Lower leg skin (tissue), 3 donors: ENCODE data around the gene KCNG3.

Source experiments
- POLR2A ChIP-seq, 2 donors: fragments of 450-650 bp; IDR thresholded peaks; one replicate each; pipeline ENCODE4 v1.6.1; 2016 to 2017; ENCODE audit warnings: antibody characterized with exemption in 2 of 2, mild to moderate bottlenecking in 1 of 2, moderate library complexity in 1 of 2
- TF ChIP-seq, protein P1 (sequence below), 3 donors: fragments of 450-650 bp; IDR thresholded peaks; one replicate each; pipeline ENCODE4 v1.5.1; 2016; ENCODE audit warnings: antibody characterized with exemption in 3 of 3, mild to moderate bottlenecking in 3 of 3, moderate library complexity in 2 of 3

DNA sequence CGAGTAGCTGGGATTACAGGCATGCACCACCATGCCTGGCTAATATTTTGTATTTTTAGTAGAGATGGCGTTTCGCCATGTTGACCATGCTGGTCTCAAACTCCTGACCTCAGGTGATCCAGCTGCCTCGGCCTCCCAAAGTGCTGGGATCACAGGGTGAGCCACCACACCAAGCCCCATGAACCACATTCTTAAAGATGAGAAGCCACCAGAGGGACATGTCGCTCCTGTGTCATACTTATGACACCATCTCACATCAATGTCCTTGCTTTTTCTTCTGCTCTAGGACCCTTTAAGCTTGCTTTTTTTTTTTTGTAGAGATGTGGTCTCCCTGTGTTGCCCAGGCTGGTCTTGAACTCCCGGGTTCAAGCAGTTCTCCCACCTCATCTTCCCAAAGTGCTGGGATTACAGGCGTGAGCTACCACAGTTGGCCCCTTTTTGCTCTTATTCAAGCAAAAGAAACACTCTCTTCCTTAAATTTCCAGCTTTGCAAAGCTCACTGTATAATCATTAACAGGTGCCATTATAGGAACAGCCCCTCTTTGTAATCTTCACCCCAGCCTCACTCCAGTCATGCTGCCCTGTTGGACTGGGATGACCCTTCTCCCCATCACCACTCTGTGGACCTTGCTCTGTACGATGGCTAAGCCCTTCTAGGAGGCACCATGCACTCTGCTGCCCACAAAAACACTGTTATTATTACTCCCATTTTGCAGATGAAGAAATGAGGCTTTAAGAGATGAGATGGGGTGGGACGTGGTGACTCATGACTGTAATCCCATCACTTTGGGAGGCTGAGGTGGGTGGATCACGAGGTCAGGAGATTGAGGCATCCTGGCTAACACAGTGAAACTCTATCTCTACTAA is 10.8 kb upstream of the KCNG3 start:
- TF ChIP-seq, protein P1, sequence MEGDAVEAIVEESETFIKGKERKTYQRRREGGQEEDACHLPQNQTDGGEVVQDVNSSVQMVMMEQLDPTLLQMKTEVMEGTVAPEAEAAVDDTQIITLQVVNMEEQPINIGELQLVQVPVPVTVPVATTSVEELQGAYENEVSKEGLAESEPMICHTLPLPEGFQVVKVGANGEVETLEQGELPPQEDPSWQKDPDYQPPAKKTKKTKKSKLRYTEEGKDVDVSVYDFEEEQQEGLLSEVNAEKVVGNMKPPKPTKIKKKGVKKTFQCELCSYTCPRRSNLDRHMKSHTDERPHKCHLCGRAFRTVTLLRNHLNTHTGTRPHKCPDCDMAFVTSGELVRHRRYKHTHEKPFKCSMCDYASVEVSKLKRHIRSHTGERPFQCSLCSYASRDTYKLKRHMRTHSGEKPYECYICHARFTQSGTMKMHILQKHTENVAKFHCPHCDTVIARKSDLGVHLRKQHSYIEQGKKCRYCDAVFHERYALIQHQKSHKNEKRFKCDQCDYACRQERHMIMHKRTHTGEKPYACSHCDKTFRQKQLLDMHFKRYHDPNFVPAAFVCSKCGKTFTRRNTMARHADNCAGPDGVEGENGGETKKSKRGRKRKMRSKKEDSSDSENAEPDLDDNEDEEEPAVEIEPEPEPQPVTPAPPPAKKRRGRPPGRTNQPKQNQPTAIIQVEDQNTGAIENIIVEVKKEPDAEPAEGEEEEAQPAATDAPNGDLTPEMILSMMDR (IDR thresholded peaks at IDR 0.05): no peak
- TF ChIP-seq POLR2A (IDR thresholded peaks at IDR 0.05): no peak
